GM12878 (cell line): ENCODE results near the gene TULP4. TPM values are rescaled to one million over a fixed set of nuclear protein-coding genes. Genes with fewer than 3 reads are reported as not detected.

Source experiments
- ATAC-seq: fragments of 200-7000 bp; cut with Tn5 transposase; 3 replicates; pipeline ENCODE4 v1.9.1; 2020; ENCODE audit warnings: mild to moderate bottlenecking, moderate library complexity
- BruUV-seq: library from RNA; stranded (reverse); fragments of 400-500 nt; replicated peaks from 2 replicates; lab custom pipeline; 2021; lab: Mats Ljungman, UMichigan
- CTCF ChIA-PET: fragments of 300-600 bp; sonication (Branson Sonifier 250); formaldehyde crosslinking; extraction: SDS; loops from one replicate; lab custom pipeline; 2021; ENCODE audit warnings: inconsistent platforms; lab: Yijun Ruan, JAX
- POLR2A ChIA-PET: fragments of 350-600 bp; formaldehyde crosslinking; extraction: SDS; loops from one replicate; lab custom pipeline; 2021; ENCODE audit warnings: inconsistent platforms; lab: Charles Lee
- RAD21 ChIA-PET: fragments of 300-600 bp; sonication (Branson Sonifier 250); formaldehyde crosslinking; loops from one replicate; lab custom pipeline; 2023; ENCODE audit warnings: antibody characterized with exemption; ENCODE audit not compliant: unreplicated experiment; lab: Charles Lee
- SMC1A ChIA-PET: fragments of 300-600 bp; sonication (Branson Sonifier 250); formaldehyde crosslinking; loops from one replicate; lab custom pipeline; 2023; ENCODE audit not compliant: unreplicated experiment, uncharacterized antibody; lab: Charles Lee
- DNase-seq: peaks from one replicate; pipeline ENCODE4 v3.0.0-alpha.2; 2011; ENCODE audit warnings: low read depth, low spot score
- FAIRE-seq: peaks from 3 replicates; lab custom pipeline; 2011; peaks lifted over from hg19 to GRCh38; lab: Jason Lieb, UNC
- H2AFZ ChIP-seq: 2 replicates; pipeline ENCODE4 v1.6.0; 2011; ENCODE audit warnings: low read depth, low read length, control low read depth; ENCODE audit not compliant: control insufficient read depth
- H3K27ac ChIP-seq: 2 replicates; pipeline ENCODE4 v1.5.1; 2011; ENCODE audit warnings: control low read depth; ENCODE audit not compliant: control insufficient read depth, insufficient read depth
- H3K27me3 ChIP-seq, 2 experiments: replicated peaks in 1 of 2; 2 replicates each; pipeline versions ENCODE4 v1.6.0 to v1.6.1; 2011; ENCODE audit warnings: low read length in 1 of 2; ENCODE audit not compliant: control insufficient read depth in 2 of 2, insufficient read depth in 2 of 2
- H3K36me3 ChIP-seq, 2 experiments: 2 replicates each; pipeline ENCODE4 v1.5.1; 2011; ENCODE audit warnings: low read length in 1 of 2; ENCODE audit not compliant: control insufficient read depth in 2 of 2, insufficient read depth in 2 of 2
- H3K4me1 ChIP-seq: 2 replicates; pipeline ENCODE4 v1.6.1; 2011; ENCODE audit warnings: mild to moderate bottlenecking, low read length, moderate library complexity, mixed read lengths; ENCODE audit not compliant: control insufficient read depth, insufficient read depth
- H3K4me2 ChIP-seq: 2 replicates; pipeline ENCODE4 v1.6.0; 2011; ENCODE audit warnings: control low read depth; ENCODE audit not compliant: control insufficient read depth, insufficient read depth
- H3K4me3 ChIP-seq: fragments of 200-600 bp; sonication (generic); 2 replicates; pipeline ENCODE4 v1.5.1; 2016
- H3K79me2 ChIP-seq: 2 replicates; pipeline ENCODE4 v1.6.0; 2011; ENCODE audit warnings: low read length; ENCODE audit not compliant: control insufficient read depth, insufficient read depth
- H3K9ac ChIP-seq: 2 replicates; pipeline ENCODE4 v1.8.0; 2011; ENCODE audit warnings: low read length, control low read depth, mixed read lengths; ENCODE audit not compliant: control insufficient read depth, insufficient read depth
- H3K9me3 ChIP-seq: replicated peaks from 3 replicates; pipeline ENCODE4 v1.5.1; 2011; ENCODE audit warnings: mild to moderate bottlenecking, low read length; ENCODE audit not compliant: control insufficient read depth, insufficient read depth
- H4K20me1 ChIP-seq: 2 replicates; pipeline ENCODE4 v1.6.0; 2011; ENCODE audit not compliant: control insufficient read depth, insufficient read depth
- EED ChIP-seq: sonication (generic); IDR thresholded peaks from 2 replicates; pipeline ENCODE4 v1.6.1; 2016; ENCODE audit warnings: antibody characterized with exemption, low read depth
- EGR1 ChIP-seq, 2 experiments: IDR thresholded peaks; 1 replicate in 1 of 2; 2 replicates in 1 of 2; pipeline ENCODE4 v1.6.1; 2011 to 2012; ENCODE audit warnings: low read depth in 2 of 2, low read length in 2 of 2, borderline replicate concordance in 1 of 2, mild to moderate bottlenecking in 1 of 2, moderate library complexity in 1 of 2
- EP300 ChIP-seq, 2 experiments: fragments of 150-350 bp in 1 of 2; IDR thresholded peaks; 2 replicates each; pipeline ENCODE4 v1.6.1; 2011 to 2012; ENCODE audit warnings: low read depth in 2 of 2, low read length in 2 of 2, borderline replicate concordance in 1 of 2, improper control_type of control experiment in 1 of 2, inconsistent platforms in 1 of 2; ENCODE audit not compliant: control insufficient read depth in 1 of 2
- GATAD2B ChIP-seq: fragments of 450-650 bp; conservative IDR thresholded peaks from 2 replicates; pipeline ENCODE4 v1.6.1; 2017; ENCODE audit warnings: low read depth, mild to moderate bottlenecking, moderate library complexity
- HDAC2 ChIP-seq: fragments of 200-600 bp; sonication (generic); IDR thresholded peaks from 2 replicates; pipeline ENCODE4 v1.6.1; 2017
- MEF2B ChIP-seq: fragments of 450-650 bp; IDR thresholded peaks from 2 replicates; pipeline ENCODE4 v1.6.1; 2018; ENCODE audit warnings: mild to moderate bottlenecking, moderate library complexity; ENCODE audit not compliant: partially characterized antibody, poor library complexity, severe bottlenecking
- NFYB ChIP-seq: IDR thresholded peaks from 2 replicates; pipeline ENCODE4 v1.6.1; 2011; ENCODE audit warnings: low read depth, mild to moderate bottlenecking, low read length, improper control_type of control experiment, moderate library complexity; ENCODE audit not compliant: insufficient read depth
- NR2C1 ChIP-seq: fragments of 450-650 bp; IDR thresholded peaks from 2 replicates; pipeline ENCODE4 v1.6.1; 2017; ENCODE audit warnings: antibody characterized with exemption, mild to moderate bottlenecking, moderate library complexity
- NR2F1 ChIP-seq: fragments of 450-650 bp; conservative IDR thresholded peaks from 2 replicates; pipeline ENCODE4 v1.6.1; 2017; ENCODE audit warnings: mild to moderate bottlenecking
- RCOR1 ChIP-seq: conservative IDR thresholded peaks from 2 replicates; pipeline ENCODE4 v1.6.1; 2012; ENCODE audit warnings: low read depth, low read length, improper control_type of control experiment
- SMARCA5 ChIP-seq: fragments of 450-650 bp; IDR thresholded peaks from 2 replicates; pipeline ENCODE4 v1.6.1; 2017; ENCODE audit warnings: mild to moderate bottlenecking
- SUZ12 ChIP-seq: fragments of 200-600 bp; sonication (generic); IDR thresholded peaks from one replicate; pipeline ENCODE4 v1.6.1; 2018; ENCODE audit warnings: antibody characterized with exemption, mild to moderate bottlenecking; ENCODE audit not compliant: unreplicated experiment
- YY1 ChIP-seq: IDR thresholded peaks from 2 replicates; pipeline ENCODE4 v1.6.1; 2011; ENCODE audit warnings: low read depth, mild to moderate bottlenecking, low read length
- ZBED1 ChIP-seq: IDR thresholded peaks from 2 replicates; pipeline ENCODE4 v1.6.1; 2016; ENCODE audit warnings: borderline replicate concordance
- WGBS: methylation state at CpG from one replicate; pipeline ENCODE4 v1.1.6; 2016; ENCODE audit warnings: low lambda C conversion rate; ENCODE audit not compliant: insufficient replicate concordance, insufficient coverage; ENCODE audit errors: missing lambda C conversion rate; 5-methylcytosine and 5-hydroxymethylcytosine counted together
- in situ Hi-C: fragments of 300-500 bp; cut with MboI; formaldehyde crosslinking; loops from 9 replicates; pipeline ENCODE4 v1.14.3; 2018; ENCODE audit warnings: mixed read lengths
- intact Hi-C: fragments of 100-400 bp; cut with micrococcal nuclease; formaldehyde crosslinking; loops from one replicate; pipeline ENCODE4 v1.14.2; 2022; ENCODE audit not compliant: unreplicated experiment
- polyA plus RNA-seq, 11 experiments: library from polyadenylated mRNA; depleted of rRNA in 4 of 11; unstranded in 6 of 11; stranded (reverse) in 5 of 11; fragments of >200 nt; fragmentation: Nextera tagmentation in 4 of 11; fragmentation: Illumina TruSeq in 1 of 11; extraction: Ambion mirVana in 4 of 11; extraction: Trizol in 1 of 11; gene quantifications; 1 replicate in 1 of 11; 2 replicates in 10 of 11; pipeline versions ENCODE4 v1.2.1 to v1.2.3, GENCODE V29; 2011 to 2016; ENCODE audit warnings: inconsistent platforms in 2 of 11, missing spikeins in 2 of 11, low read depth in 1 of 11
- total RNA-seq, 4 experiments: library from RNA; depleted of rRNA in 3 of 4; stranded (reverse); fragments of >200 nt in 3 of 4; fragmentation: Illumina TruSeq in 1 of 4; extraction: Trizol in 1 of 4; gene quantifications; 2 replicates each; pipeline versions ENCODE4 v1.2.1 to v1.2.3, GENCODE V29; 2013 to 2021
- TF ChIP-seq, protein P1 (sequence below): fragments of 450-650 bp; IDR thresholded peaks from 2 replicates; pipeline ENCODE4 v1.6.1; 2017; ENCODE audit warnings: antibody characterized with exemption, mild to moderate bottlenecking, moderate library complexity
- TF ChIP-seq, protein P2 (sequence below): IDR thresholded peaks from 2 replicates; pipeline ENCODE4 v1.6.1; 2012; ENCODE audit warnings: mild to moderate bottlenecking, low read depth, low read length

The TULP4 gene
- total and polyA plus RNA-seq, 10 of the 15 experiments (the other 5 are each of a cell fraction or from before 2014, with no cell fraction given), result 0.73 to 31.8 (median 14.0) TPM

- ATAC-seq, result peak; percentile 80
- no peak overlapping the region for H3K4me3 ChIP-seq
- H3K4me1 ChIP-seq, result no peaks in the 10 kb centered on the region
- no peaks in the 10 kb centered on the region for H3K36me3 ChIP-seq
- H3K79me2 ChIP-seq, result no peaks in the 10 kb centered on the region
- no peaks in the 10 kb centered on the region; the same call in 2 of the 3 replicates for H3K9me3 ChIP-seq
- WGBS, result 14% methylated on average over 47 of the region's 75 CpGs
- no TSS peak for BruUV-seq
- H2AFZ ChIP-seq, result no peak overlapping the region
- H3K9ac ChIP-seq, result no peak overlapping the region
- CTCF ChIA-PET, result interaction anchor here (1.0 to 1.7 kb wide), 2 partner anchors 17 to 322 kb away, joined by 3 to 5 read pairs; no protein-coding TSS in a partner anchor
- H4K20me1 ChIP-seq, result no peaks in the 10 kb centered on the region; the same call in 1 of the 2 replicates
- no peak for DNase-seq
- TF ChIP-seq ZBED1 (no peak), NR2C1 (peak; percentile 55; the same call in 1 of the 2 replicates), NR2F1 (peak; percentile 86), SUZ12 (peak; percentile 47), YY1 (peak; percentile 18; the same call in 1 of the 2 replicates), MEF2B (no peak), EP300 (IDR thresholded peaks at IDR 0.05; ENCODE audit: borderline replicate concordance in 1 of 2, control insufficient read depth in 1 of 2, low read depth in 2 of 2, low read length in 2 of 2) (no peak), EGR1 (IDR thresholded peaks at IDR 0.05; ENCODE audit: borderline replicate concordance in 1 of 2, low read depth in 2 of 2, low read length in 2 of 2) (0 out of 3 replicates have a peak, but pooled peaks of 1 of the 2 experiments have one; percentile 5), SMARCA5 (no peak), NFYB (no peak), EED (no peak), GATAD2B (0 out of 2 replicates have a peak, but pooled peaks have one; percentile 36), HDAC2 (0 out of 2 replicates have a peak, but pooled peaks have one; percentile 60), RCOR1 (no peak)
- TF ChIP-seq, protein P1, sequence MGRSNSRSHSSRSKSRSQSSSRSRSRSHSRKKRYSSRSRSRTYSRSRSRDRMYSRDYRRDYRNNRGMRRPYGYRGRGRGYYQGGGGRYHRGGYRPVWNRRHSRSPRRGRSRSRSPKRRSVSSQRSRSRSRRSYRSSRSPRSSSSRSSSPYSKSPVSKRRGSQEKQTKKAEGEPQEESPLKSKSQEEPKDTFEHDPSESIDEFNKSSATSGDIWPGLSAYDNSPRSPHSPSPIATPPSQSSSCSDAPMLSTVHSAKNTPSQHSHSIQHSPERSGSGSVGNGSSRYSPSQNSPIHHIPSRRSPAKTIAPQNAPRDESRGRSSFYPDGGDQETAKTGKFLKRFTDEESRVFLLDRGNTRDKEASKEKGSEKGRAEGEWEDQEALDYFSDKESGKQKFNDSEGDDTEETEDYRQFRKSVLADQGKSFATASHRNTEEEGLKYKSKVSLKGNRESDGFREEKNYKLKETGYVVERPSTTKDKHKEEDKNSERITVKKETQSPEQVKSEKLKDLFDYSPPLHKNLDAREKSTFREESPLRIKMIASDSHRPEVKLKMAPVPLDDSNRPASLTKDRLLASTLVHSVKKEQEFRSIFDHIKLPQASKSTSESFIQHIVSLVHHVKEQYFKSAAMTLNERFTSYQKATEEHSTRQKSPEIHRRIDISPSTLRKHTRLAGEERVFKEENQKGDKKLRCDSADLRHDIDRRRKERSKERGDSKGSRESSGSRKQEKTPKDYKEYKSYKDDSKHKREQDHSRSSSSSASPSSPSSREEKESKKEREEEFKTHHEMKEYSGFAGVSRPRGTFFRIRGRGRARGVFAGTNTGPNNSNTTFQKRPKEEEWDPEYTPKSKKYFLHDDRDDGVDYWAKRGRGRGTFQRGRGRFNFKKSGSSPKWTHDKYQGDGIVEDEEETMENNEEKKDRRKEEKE, result no peak
- TF ChIP-seq, protein P2, sequence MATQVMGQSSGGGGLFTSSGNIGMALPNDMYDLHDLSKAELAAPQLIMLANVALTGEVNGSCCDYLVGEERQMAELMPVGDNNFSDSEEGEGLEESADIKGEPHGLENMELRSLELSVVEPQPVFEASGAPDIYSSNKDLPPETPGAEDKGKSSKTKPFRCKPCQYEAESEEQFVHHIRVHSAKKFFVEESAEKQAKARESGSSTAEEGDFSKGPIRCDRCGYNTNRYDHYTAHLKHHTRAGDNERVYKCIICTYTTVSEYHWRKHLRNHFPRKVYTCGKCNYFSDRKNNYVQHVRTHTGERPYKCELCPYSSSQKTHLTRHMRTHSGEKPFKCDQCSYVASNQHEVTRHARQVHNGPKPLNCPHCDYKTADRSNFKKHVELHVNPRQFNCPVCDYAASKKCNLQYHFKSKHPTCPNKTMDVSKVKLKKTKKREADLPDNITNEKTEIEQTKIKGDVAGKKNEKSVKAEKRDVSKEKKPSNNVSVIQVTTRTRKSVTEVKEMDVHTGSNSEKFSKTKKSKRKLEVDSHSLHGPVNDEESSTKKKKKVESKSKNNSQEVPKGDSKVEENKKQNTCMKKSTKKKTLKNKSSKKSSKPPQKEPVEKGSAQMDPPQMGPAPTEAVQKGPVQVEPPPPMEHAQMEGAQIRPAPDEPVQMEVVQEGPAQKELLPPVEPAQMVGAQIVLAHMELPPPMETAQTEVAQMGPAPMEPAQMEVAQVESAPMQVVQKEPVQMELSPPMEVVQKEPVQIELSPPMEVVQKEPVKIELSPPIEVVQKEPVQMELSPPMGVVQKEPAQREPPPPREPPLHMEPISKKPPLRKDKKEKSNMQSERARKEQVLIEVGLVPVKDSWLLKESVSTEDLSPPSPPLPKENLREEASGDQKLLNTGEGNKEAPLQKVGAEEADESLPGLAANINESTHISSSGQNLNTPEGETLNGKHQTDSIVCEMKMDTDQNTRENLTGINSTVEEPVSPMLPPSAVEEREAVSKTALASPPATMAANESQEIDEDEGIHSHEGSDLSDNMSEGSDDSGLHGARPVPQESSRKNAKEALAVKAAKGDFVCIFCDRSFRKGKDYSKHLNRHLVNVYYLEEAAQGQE, result peak; percentile 98
- no peak for FAIRE-seq
- SMC1A ChIA-PET, result no interaction called here
- H3K4me2 ChIP-seq, result peak overlapping the region; percentile 11; the same call in 1 of the 2 replicates
- intact Hi-C loops (no loop called here), in situ Hi-C loops (no loop called here)
- POLR2A ChIA-PET, result no interaction called here
- RAD21 ChIA-PET, result interaction anchor here (1.6 kb wide), 1 partner anchor 17 kb away, joined by 5 read pairs; no protein-coding TSS in a partner anchor
- H3K27me3 ChIP-seq, result peaks cover 0 to 6% of the 10 kb centered on the region in 2 experiments; a peak in 2 of 4 replicates
- no peak overlapping the region for H3K27ac ChIP-seq
Measured at GRCh38 chr6:158536084-158536890, 224.0 kb downstream of the TULP4 start.
